Hepatocyte (in vitro differentiated cells): Measurements from ENCODE around the gene KIF1B. TPM values are rescaled to one million over a fixed set of nuclear protein-coding genes. Genes with fewer than 3 reads are reported as not detected.

Experiments
- DNase-seq: peaks from one replicate; pipeline ENCODE4 v3.0.0-alpha.2; 2016; ENCODE audit warnings: low spot score
- H2AFZ ChIP-seq: fragments of 200-600 bp; sonication (generic); 2 replicates; pipeline ENCODE4 v1.6.0; 2016; ENCODE audit warnings: antibody characterized with exemption, mild to moderate bottlenecking
- H3K27ac ChIP-seq: fragments of 200-600 bp; sonication (generic); 2 replicates; pipeline ENCODE4 v1.5.1; 2016; ENCODE audit warnings: mild to moderate bottlenecking
- H3K27me3 ChIP-seq: fragments of 200-600 bp; sonication (generic); 2 replicates; pipeline ENCODE4 v1.6.1; 2016
- H3K36me3 ChIP-seq: fragments of 200-600 bp; sonication (generic); replicated peaks from 2 replicates; pipeline ENCODE4 v1.5.1; 2016; ENCODE audit warnings: low read depth; ENCODE audit not compliant: insufficient read depth
- H3K4me1 ChIP-seq: fragments of 200-600 bp; sonication (generic); 2 replicates; pipeline ENCODE4 v1.5.1; 2016; ENCODE audit warnings: mild to moderate bottlenecking, moderate library complexity; ENCODE audit not compliant: insufficient read depth
- H3K4me2 ChIP-seq: fragments of 200-600 bp; sonication (generic); 2 replicates; pipeline ENCODE4 v1.6.0; 2016
- H3K4me3 ChIP-seq: fragments of 200-600 bp; sonication (generic); 2 replicates; pipeline ENCODE4 v1.5.1; 2016; ENCODE audit warnings: mild to moderate bottlenecking
- H3K79me2 ChIP-seq: fragments of 200-600 bp; sonication (generic); 2 replicates; pipeline ENCODE4 v1.6.0; 2017; ENCODE audit warnings: mild to moderate bottlenecking
- H3K9me2 ChIP-seq: fragments of 200-600 bp; sonication (generic); replicated peaks from 2 replicates; pipeline ENCODE4 v1.6.0; 2017; ENCODE audit warnings: mild to moderate bottlenecking; ENCODE audit not compliant: insufficient read depth
- H3K9me3 ChIP-seq: fragments of 200-600 bp; sonication (generic); 2 replicates; pipeline ENCODE4 v1.5.1; 2016; ENCODE audit warnings: low read depth, mild to moderate bottlenecking
- H4K20me1 ChIP-seq: fragments of 200-600 bp; sonication (generic); 2 replicates; pipeline ENCODE4 v1.6.0; 2016; ENCODE audit warnings: mild to moderate bottlenecking; ENCODE audit not compliant: insufficient read depth, poor library complexity, severe bottlenecking
- EZH2 ChIP-seq: fragments of 200-600 bp; sonication (generic); IDR thresholded peaks from 2 replicates; pipeline ENCODE4 v1.6.1; 2016; ENCODE audit warnings: antibody characterized with exemption, mild to moderate bottlenecking, borderline replicate concordance
- EZH2phosphoT487 ChIP-seq: fragments of 200-600 bp; sonication (generic); IDR thresholded peaks from one replicate; pipeline ENCODE4 v1.6.1; 2018; ENCODE audit warnings: antibody characterized with exemption, mild to moderate bottlenecking, low read depth, moderate library complexity; ENCODE audit not compliant: unreplicated experiment, severe bottlenecking
- WGBS: methylation state at CpG from one replicate; pipeline ENCODE4 v1.1.6; 2016; ENCODE audit warnings: low lambda C conversion rate; ENCODE audit errors: missing lambda C conversion rate; 5-methylcytosine and 5-hydroxymethylcytosine counted together
- microRNA counts: library from miRNA; unstranded; fragments of <30 nt; microRNA quantifications from one replicate; lab custom pipeline; 2017
- microRNA-seq: library from miRNA; unstranded; fragments of <30 nt; microRNA quantifications from one replicate; pipeline ENCODE4, GENCODE V29; 2017
- polyA plus RNA-seq: library from polyadenylated mRNA; unstranded; fragments of >200 nt; fragmentation: Nextera tagmentation; extraction: Ambion mirVana; gene quantifications from 2 replicates; pipeline ENCODE4 v1.2.1, GENCODE V29; 2016
- small RNA-seq: library from RNA; depleted of rRNA; stranded (forward); fragments of <200 nt; gene quantifications from one replicate; pipeline ENCODE3, GENCODE V24; 2014
- total RNA-seq: library from RNA; depleted of rRNA; stranded (reverse); fragments of >200 nt; gene quantifications from 2 replicates; pipeline ENCODE4 v1.2.3, GENCODE V29; 2014
- TF ChIP-seq, protein P1 (sequence below): fragments of 200-600 bp; sonication (generic); IDR thresholded peaks from 2 replicates; pipeline ENCODE4 v1.5.1; 2016; ENCODE audit warnings: antibody characterized with exemption, mild to moderate bottlenecking; ENCODE audit not compliant: poor library complexity

KIF1B gene
- total and polyA plus RNA-seq, 2 experiments from 2014 or later, result 14.6 to 37.0 TPM

DNA sequence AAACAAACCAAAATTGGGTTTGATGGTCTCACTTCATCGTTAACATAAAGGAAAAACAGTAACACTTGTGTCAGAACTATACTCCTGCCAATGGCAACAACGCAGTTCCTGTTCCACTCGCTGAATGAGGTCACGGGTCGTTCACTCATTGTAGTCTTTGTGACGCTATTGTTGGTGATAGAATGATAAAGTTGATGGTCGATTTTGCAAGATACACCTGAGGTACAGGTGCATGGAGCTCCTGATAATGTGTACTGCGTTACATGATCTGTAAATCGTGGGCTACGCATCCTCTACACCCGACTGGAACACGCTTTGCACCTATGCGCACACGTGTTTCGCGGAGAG lies 219.5 kb downstream of the KIF1B start:
- Histone ChIP-seq H3K27me3 (no peaks in the 10 kb centered on the region), H4K20me1 (no peaks in the 10 kb centered on the region), H3K9me3 (no peaks in the 10 kb centered on the region), H2AFZ (peak overlapping the region; percentile 73), H3K36me3 (no peaks in the 10 kb centered on the region), H3K27ac (no peak overlapping the region), H3K9me2 (no peaks in the 10 kb centered on the region), H3K4me3 (peak overlapping the region; percentile 81), H3K4me1 (peaks cover 11% of the 10 kb centered on the region), H3K4me2 (peak overlapping the region; percentile 93), H3K79me2 (peaks cover 16% of the 10 kb centered on the region)
- no peak for DNase-seq
- TF ChIP-seq, protein P1, sequence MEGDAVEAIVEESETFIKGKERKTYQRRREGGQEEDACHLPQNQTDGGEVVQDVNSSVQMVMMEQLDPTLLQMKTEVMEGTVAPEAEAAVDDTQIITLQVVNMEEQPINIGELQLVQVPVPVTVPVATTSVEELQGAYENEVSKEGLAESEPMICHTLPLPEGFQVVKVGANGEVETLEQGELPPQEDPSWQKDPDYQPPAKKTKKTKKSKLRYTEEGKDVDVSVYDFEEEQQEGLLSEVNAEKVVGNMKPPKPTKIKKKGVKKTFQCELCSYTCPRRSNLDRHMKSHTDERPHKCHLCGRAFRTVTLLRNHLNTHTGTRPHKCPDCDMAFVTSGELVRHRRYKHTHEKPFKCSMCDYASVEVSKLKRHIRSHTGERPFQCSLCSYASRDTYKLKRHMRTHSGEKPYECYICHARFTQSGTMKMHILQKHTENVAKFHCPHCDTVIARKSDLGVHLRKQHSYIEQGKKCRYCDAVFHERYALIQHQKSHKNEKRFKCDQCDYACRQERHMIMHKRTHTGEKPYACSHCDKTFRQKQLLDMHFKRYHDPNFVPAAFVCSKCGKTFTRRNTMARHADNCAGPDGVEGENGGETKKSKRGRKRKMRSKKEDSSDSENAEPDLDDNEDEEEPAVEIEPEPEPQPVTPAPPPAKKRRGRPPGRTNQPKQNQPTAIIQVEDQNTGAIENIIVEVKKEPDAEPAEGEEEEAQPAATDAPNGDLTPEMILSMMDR, result no peak
- TF ChIP-seq EZH2phosphoT487, result no peak
- no peak for TF ChIP-seq EZH2
- 47% methylated on average over 16 of the region's 16 CpGs for WGBS

DNA sequence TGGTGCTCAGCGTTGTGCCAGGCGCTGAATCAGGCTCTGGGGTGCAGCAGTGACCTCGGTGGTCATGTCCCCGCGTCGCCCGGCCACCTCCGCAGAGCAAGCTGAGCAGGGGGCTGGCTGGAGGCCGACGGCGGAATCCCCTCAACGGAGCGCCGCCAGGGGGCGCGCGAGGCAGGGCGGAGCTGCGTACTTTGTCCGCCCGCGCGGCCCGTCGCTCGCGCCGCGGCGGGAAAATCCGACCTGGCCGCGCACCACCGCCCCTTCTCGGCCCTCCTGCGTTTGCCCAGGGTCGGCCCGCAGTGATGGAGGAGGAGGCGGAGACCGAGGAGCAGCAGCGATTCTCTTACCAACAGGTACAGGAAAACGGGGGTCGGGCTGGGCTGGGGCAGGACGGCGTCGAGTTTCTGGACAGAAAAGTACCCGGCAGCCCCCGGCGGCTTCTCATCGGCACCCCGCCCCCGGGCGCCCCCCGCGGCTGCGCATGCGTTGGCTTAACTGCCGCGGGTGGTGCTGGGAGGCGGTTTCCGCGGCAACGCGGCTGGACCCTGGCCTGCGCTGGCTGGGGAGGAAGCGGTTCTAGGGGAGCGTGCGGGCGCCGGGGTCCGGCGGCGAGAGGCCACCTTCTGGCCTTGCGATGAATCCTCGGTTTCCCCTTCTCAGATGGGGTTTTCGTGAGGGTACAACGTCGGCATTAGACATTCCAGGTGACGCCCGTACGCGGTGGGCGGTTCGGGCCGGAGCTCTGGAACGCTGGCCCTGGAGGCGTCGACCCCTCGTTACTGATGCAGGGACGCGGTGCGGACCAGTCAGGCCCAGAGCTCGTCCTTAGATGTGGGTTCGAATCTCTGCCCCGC lies 220.1 kb downstream of the KIF1B start, which contains the start of gene CENPS:
CENPS (plus strand) TSS at position 218 of the 854 bp plus-strand sequence; CDS start at position 303, 85 bp downstream.
- Histone ChIP-seq H3K79me2 (peaks cover 16% of the 10 kb centered on the region), H3K4me1 (peaks cover 11% of the 10 kb centered on the region), H2AFZ (peak within 1 kb of the TSS; percentile 94), H3K4me2 (peak within 1 kb of the TSS; percentile 93), H3K9me2 (no peaks in the 10 kb centered on the region), H4K20me1 (no peaks in the 10 kb centered on the region), H3K9me3 (no peaks in the 10 kb centered on the region), H3K27me3 (no peaks in the 10 kb centered on the region), H3K4me3 (peak within 1 kb of the TSS; percentile 81), H3K36me3 (no peaks in the 10 kb centered on the region), H3K27ac (peak within 1 kb of the TSS; percentile 83)
- TF ChIP-seq, protein P1, result peak; percentile 97
- no peak for TF ChIP-seq EZH2
- under 1% methylated on average over 57 of the region's 95 CpGs for WGBS
- peak; percentile 95 for DNase-seq

MicroRNA genes within 50 kb of the gene (microRNA counts, 767-probe panel; counts per million panel counts)
- microRNA hsa-miR-1273d (lab: Ali Mortazavi, UCI), result not detected

Small RNA genes within 50 kb of the gene (microRNA-seq; reads per million reads assigned to microRNA genes)
- not detected for gene MIR1273D

Small RNA genes within 50 kb of the gene (small RNA-seq; reads per million reads assigned to genes)
- gene MIR1273D, result not detected
- not detected for gene RNU6-37P
- not detected for gene RNU6-828P

Other genes with a start within 250 kb of the KIF1B start
- 0.50 and 2.0 TPM in 2 replicates for gene RBP7, start 213.3 kb upstream of the KIF1B start, total RNA-seq
- 0.25 and 0.61 TPM in 2 replicates for gene RBP7, start 213.3 kb upstream of the KIF1B start, polyA plus RNA-seq
- 32.2 and 41.1 TPM in 2 replicates for gene UBE4B, start 177.6 kb upstream of the KIF1B start, total RNA-seq
- gene UBE4B, start 177.6 kb upstream of the KIF1B start, polyA plus RNA-seq, result 18.7 and 23.5 TPM in 2 replicates
- 86.8 and 103 TPM in 2 replicates for gene PGD, start 188.5 kb downstream of the KIF1B start, total RNA-seq
- 98.7 and 103 TPM in 2 replicates for gene PGD, start 188.5 kb downstream of the KIF1B start, polyA plus RNA-seq
- gene CENPS, start 219.9 kb downstream of the KIF1B start, total RNA-seq, result 8.8 and 11.8 TPM in 2 replicates
- gene CENPS, start 219.9 kb downstream of the KIF1B start, polyA plus RNA-seq, result 20.7 and 21.1 TPM in 2 replicates
- gene CORT, start 239.5 kb downstream of the KIF1B start, total RNA-seq, result 0.13 TPM in 1 of 2 replicates, not detected in the other
- gene CORT, start 239.5 kb downstream of the KIF1B start, polyA plus RNA-seq, result 0.19 and 0.27 TPM in 2 replicates